NCI-H1105 treated with DMSO at 0.1 percent for 48 hours (cell line): ENCODE measurements around the gene SMIM23.
"Not testable (repeated sequence)": the region's sequence is repeated elsewhere in the genome, so short reads cannot be mapped to it uniquely, and the experiment has no call there.

Source experiments
- DNase-seq: peaks from one replicate; lab custom pipeline; 2025; lab: John Stamatoyannopoulos, UW

Gene SMIM23

DNA sequence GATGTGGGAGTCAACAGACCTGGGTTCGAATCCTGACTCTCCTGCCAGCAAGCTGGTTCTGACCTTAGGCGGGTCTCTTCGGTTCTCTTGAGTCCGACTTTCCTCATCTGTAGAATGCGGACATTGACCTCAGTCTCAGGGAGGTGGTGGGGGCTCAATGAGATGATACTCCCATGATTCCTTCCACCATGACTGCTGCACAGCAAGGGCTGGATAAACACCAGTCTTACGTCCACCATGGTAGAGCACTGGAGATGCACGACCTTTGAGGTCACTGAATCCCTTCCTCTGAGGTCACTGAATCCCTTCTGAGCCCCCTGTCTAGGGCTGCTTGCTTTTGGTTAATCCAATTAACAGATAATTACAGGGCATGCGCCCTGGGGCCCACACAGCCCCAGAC lies 12.5 kb upstream of the SMIM23 start:
- no peak for DNase-seq

DNA sequence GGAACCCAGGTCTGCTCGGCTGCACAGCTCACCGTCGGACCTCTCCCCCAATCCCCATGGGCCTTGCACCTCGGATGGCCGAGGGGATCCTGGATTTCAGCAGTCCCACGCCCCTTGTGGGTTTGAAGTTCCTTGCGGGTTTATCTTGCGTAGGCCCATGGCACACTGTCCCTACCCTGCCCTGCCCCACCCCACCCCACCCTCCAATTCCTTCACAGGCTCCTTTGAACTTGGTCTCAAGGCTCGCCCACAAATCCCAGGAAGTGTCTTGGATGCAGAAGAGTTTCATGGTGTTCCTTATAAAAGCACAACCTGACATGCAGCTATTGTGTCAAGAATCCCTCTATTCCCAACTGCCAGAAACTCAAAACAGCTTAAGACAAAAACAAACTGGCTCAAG lies 11.2 kb upstream of the SMIM23 start:
- no peak for DNase-seq

- no peak for DNase-seq
Measured at GRCh38 chr5:171776213-171776612, 9.4 kb upstream of the SMIM23 start.

GRCh38 chr5:171776770-171777759 lies 8.6 kb upstream of the SMIM23 start:
- no peak for DNase-seq

- DNase-seq = not testable (repeated sequence)
Measured at GRCh38 chr5:171781744-171782143, 3.9 kb upstream of the SMIM23 start.

- DNase-seq = no peak
Measured at GRCh38 chr5:171782332-171782966, 3.2 kb upstream of the SMIM23 start.

- DNase-seq = no peak
Measured at GRCh38 chr5:171783051-171783450, 2.6 kb upstream of the SMIM23 start.

DNA sequence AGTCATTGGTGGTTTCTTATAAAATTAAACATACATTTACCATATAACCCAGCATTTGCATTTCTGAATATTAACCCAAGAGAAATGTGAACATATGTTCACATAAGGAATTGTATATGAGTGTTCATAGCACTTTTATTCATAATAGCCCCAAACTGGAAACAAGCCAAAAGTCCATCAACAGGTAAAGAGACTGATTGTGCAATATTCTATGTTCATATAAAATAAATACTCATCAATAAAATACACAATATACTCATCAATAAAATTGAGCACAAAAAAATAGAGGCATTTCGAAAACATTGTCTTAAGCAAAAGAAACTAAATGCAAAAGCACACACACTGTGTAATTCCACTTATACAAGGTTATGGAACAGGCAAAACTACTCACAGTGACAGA lies 3.7 kb downstream of the SMIM23 start:
- DNase-seq = no peak

- no peak for DNase-seq
Measured at GRCh38 chr5:171790408-171790807, 4.8 kb downstream of the SMIM23 start.

DNA sequence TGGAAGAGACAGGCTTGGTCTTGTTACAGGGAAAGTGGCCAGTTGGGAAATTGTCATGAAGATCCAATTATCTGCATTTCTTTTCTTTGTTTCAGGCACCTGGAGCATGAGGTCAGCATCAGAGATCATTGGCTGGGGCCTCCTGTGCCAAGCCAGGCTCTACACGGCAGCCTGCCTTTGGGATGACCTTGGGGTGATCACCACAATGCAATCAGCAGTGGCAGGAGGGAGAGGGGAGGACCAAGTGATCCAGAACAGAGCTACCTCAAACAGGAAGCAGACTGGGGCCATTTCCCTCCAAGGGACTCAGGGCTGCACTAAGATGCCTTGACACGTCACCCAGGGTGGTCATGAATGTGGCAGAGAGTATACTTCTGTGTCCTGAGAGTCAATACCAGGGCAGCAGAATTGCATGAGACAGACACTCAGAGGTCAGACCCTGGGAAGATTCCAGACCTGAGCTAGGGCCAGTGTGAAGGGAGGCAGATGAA lies 8.9 kb downstream of the SMIM23 start:
- DNase-seq = no peak

DNA sequence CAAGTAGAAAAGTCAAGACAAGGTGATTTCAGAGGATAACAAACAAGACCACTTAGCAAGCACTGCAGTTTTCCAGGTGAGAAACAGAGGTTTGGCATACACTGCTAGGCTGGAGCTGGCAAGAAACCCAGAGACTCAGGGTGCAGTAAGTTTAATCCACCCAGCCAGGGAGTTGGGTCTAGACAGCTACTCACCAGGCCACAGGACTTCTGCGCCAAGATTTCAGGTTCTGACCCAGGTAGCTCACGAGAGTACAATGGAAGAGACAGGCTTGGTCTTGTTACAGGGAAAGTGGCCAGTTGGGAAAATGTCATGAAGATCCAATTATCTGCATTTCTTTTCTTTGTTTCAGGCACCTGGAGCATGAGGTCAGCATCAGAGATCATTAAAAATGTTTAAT lies 9.8 kb downstream of the SMIM23 start:
- DNase-seq = peak; percentile 15

DNA sequence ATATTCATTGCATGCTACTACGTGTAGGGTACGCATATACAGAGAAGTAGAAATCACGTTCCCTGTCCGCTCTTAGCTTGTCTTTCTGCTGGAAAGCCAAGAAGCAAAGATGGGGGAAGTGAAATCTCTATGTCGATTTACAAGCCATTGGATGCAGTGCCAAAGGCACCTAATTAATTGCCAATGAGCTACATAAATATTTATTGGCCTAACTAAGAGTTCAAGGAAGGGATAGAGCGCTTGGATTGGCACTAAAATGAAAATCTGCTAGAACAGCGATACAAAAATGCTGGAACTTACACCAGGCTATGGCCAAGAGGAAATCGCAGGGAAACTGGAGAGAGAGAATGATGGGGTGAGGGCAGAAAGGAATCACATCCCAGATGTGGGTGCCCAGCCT lies 10.8 kb downstream of the SMIM23 start:
- DNase-seq = no peak

DNA sequence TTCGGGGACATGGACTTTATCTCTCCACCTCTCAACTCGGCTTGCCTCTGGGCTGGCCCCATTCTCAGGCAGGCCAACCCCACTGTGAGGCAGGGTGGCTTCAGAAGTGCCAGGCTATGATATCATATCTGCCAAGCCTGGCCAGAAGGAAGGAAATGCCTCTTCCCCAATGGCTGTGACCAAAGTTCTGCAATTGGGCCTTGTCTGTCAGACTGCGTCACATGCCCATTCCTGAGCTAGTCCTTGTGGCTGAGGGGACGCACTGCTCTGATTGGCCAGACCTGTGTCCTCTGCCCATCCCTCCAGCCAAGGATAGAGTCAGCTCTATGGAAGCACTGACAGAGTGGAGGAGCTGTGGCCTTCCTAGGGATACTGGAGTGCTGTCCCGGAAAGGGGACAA lies 11.9 kb downstream of the SMIM23 start:
- no peak for DNase-seq

GRCh38 chr5:171798418-171798817 lies 12.8 kb downstream of the SMIM23 start:
- DNase-seq = no peak

GRCh38 chr5:171801839-171802238 lies 16.2 kb downstream of the SMIM23 start:
- DNase-seq = no peak

DNA sequence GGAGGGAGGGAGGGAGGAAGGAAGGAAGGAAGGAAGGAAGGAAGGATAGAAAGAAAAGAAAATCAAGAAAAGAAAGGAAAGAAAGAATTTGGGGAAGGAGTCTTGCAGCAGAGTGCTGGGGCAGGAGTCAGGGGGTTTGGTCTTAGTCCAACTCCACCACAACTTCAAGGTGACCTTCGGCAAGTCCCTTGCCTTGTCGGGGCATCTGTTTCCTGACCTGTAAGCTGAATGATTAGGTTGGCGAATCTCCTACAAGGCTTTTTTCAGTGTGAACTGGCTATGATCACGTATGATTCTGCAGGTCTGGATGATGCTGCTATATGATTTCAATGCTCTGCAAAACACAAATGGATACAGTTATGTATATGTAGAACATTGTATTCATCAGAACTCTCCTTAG lies 20.1 kb downstream of the SMIM23 start:
- no peak for DNase-seq

DNA sequence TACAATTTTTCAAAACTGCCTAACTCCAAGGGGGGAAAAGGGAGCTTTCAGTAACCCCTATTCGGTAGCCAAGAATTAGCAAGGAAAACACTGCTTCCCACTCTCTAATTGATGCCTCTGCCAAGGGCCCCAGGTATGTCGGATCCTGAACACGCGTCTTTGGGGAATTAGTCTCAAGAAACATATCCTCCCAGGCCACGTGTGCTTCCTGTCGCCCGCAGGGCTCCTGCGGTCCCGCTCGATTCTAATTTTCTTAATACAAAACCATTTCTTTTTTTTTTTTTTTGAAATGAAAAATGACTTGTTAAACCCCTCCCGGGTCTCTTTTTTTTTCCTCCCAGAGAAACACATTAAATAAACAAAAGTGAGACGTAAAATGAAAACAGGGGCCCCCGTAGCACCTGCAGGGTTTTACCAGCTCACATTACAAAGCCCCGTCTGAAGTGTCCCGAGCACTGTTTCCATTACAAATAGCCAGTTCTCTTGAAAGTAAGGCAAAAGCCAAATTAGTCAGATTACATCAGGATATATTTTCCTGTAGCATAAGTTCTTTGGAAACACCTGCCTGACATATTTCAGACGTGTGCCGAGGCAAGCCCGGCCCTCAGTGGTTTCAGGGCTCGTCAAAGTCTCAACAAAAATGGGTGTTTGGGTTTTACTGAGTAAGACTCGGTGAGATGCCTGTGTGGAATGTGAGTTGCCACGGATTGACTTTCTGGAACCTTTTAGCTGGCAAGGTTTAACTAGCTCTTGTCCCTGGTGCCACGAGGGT lies 21.5 kb downstream of the SMIM23 start:
- DNase-seq = peak; percentile 57

GRCh38 chr5:171808453-171808852 lies 22.8 kb downstream of the SMIM23 start:
- DNase-seq = no peak

- no peak for DNase-seq
Measured at GRCh38 chr5:171808951-171809350, 23.3 kb downstream of the SMIM23 start.

DNA sequence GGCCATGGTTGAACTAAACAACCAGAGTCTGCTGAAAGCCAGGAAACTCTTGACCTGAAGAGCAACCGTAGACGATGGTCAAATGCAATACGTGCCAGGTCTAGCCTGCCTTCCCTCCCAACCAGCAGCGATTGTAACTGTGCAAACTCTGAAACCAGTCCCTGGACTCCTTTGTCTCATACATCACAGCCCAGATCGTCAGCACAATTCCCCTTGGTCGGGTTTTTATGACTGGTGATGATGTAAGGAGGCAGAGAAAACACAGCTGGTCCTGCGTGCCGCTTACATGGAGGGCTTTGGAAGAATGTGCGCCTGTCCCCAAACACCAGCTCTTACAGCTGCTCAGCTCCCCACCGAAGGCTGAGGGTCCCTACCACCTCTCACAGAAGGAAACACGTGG lies 24.6 kb downstream of the SMIM23 start:
- no peak for DNase-seq

GRCh38 chr5:171813270-171813669 lies 27.7 kb downstream of the SMIM23 start:
- no peak for DNase-seq

DNA sequence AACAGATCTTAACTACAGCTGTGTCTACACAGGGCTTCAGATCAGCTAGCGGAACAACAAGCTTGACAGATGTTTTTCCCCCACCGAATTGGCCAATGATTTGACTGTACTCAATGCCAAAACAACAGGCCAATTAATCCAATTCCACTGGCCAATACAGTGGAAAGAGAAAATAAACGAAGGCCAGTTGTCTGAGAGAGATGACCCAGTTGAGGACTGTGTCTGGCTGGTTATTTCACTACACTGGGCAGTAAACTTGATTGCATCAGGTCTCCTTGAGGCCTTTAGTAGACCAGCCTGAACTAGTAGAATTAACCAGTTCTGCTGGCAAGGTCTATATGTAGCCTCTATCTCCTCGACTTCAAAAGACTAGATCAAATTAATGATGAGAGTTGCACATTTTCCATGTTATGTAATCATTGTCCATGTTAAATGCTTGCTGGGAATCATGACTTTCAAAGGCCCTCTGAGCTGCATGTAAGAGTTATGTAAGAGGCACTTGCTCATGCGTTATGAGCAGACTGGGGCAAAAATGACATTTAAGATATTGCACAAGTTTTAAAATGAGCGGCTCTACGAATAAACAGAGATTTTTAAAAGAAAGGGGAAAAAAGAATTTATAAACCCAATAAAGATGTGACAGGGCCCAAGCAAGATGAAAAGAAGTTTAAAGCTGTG lies 28.3 kb downstream of the SMIM23 start:
- DNase-seq = no peak
